Activated naive CD4-positive, alpha-beta T cell (primary cell): ENCODE measurements around the gene TTLL3.
"Not testable (repeated sequence)": the region's sequence is repeated elsewhere in the genome, so short reads cannot be mapped to it uniquely, and the experiment has no call there.

ENCODE experiments used
- DNase-seq, 4 experiments: peaks; one replicate each; lab custom pipeline; 2025; lab: John Stamatoyannopoulos, UW

Gene TTLL3, protein sequence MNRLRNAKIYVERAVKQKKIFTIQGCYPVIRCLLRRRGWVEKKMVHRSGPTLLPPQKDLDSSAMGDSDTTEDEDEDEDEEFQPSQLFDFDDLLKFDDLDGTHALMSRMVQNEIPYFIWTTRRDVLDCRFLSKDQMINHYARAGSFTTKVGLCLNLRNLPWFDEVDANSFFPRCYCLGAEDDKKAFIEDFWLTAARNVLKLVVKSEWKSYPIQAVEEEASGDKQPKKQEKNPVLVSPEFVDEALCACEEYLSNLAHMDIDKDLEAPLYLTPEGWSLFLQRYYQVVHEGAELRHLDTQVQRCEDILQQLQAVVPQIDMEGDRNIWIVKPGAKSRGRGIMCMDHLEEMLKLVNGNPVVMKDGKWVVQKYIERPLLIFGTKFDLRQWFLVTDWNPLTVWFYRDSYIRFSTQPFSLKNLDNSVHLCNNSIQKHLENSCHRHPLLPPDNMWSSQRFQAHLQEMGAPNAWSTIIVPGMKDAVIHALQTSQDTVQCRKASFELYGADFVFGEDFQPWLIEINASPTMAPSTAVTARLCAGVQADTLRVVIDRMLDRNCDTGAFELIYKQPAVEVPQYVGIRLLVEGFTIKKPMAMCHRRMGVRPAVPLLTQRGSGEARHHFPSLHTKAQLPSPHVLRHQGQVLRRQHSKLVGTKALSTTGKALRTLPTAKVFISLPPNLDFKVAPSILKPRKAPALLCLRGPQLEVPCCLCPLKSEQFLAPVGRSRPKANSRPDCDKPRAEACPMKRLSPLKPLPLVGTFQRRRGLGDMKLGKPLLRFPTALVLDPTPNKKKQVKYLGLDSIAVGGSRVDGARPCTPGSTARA

DNA sequence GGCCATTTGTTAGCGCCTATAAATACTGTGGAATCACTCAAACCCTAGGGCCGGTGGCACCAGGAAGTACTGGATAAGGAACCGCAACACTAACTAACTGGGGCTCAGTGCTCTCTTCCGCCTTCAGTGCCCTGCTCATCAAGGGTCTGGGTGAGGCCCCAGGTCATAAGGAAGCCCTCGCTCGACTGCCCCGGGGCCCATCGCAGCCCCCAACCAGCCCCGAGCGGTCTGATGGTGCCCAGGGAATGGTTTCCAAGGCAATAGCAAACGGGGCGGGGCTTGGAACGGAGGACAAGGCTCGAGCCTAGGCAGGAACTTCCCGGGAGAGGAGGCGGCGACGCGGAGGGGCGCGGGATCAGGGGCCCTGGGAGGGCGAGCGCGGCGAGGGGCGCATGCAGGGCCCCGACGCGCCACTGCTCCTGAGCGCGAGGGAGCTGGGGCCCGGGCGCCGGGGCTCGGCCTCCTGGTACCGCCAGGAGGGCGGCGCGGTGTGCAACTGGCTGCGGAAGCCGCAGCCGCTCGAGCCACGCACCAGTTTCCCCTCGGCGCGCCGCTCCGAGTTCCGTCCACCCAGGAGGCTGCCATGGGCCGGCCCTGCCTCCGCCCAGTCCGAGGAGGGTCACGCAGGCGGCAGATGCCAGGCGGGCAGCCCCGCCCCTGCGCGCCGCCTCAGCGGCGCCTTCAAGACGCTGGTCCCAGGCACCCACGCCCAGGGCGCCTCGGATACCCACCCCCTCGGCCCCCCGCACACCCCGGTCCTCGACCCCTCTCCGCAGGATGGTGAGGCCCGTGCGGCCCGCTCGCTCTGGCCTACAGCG lies at the start of gene TTLL3:
Gene TTLL3 (plus strand): TSS at position 648 of the 818 bp plus-strand sequence. CDS start 400 bp downstream, outside the sequence.
- peak in 2 of 4 experiments; percentile 38 to 49 for DNase-seq

DNA sequence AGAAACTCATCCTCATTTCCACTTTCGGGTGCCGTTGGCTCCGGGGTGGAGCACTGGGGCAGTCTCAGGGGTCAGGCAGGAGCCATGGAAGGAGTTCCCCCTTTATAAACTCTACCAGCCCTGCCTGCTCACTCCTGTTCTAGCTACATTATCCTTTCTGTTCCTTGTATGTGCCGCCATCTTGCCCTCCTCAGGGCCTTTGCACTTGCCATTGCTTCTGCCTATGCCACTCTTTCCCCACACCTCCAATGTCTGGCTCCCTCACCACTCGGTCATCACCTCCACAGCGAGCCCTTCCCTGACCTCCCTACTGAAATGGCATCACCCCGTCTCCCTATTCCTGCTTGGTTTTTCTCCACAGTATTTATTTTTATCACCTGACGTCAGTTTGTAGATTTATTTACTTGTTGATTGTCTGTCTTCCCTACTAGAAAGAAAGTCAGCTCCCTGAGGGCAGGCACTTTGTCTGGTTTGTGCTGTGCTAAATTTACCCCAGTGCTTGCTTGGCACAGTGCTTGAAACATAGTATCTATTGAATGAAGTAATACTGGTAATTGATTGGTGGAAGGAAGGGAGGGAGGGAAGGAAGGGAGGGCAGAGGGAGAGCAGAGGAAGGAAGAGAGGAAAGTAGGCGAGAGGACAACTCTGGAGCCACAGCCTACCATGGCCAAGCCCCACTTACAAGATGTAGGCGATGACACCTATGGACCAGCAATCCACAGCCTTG lies 49.1 kb upstream of the TTLL3 start:
- no peak for DNase-seq

DNA sequence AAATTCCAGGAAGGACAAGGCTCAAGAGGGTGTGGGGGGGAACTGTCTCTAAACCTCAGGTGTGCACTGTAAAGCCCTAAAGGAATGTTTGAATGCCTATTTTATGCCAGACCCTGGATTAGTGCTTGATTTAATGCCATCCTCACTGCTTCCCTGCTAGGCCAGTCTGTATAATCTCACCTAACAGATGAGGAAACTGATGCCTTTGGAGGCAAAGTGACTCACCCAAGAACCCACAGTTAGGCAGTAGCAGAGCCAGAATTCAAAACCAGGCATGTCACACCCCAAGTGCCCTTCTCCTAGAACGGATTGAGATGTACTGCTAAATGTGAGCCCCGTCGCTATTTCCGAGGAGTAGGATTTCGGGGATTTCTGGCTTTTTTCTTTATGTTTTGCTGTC lies 48.1 kb upstream of the TTLL3 start:
- DNase-seq: no peak

DNA sequence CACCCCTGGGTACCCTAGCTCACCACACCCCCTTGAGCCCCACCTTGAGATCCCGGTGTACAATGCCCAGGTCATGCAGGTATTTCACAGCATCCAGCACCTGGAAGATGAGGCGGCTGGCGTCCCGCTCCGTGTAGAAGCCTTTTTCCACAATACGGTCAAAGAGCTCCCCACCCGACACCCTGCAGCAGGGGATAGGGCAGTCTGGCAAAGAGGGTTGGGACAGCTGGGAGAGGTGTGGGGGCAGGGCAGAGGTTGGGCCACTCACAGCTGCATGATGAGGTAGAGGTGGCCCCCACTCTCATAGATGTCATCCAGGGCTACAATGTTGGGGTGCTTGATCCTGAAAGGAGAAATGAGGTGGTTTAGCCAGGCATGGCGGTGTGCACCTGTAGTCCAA lies 47.2 kb upstream of the TTLL3 start:
- DNase-seq: no peak

DNA sequence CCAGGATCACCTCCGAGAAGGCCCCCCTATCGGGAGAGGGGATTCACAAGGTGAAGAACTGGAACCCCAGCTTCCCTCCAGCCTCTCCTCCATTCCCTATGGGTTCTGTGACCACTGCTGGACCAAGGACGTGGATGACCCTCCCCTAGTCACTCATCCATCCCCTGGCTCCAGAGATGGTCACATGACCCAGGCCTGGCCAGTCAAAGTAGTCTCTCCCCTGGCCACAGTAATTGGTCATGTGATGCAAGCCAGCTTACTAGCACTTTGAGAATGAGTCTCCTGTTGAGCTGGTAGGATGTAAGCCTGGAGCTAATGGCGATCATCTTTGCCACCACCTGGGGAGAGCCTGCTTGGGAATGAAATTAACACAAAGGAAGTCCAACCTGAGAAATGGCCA lies 44.2 kb upstream of the TTLL3 start:
- DNase-seq: no peak

DNA sequence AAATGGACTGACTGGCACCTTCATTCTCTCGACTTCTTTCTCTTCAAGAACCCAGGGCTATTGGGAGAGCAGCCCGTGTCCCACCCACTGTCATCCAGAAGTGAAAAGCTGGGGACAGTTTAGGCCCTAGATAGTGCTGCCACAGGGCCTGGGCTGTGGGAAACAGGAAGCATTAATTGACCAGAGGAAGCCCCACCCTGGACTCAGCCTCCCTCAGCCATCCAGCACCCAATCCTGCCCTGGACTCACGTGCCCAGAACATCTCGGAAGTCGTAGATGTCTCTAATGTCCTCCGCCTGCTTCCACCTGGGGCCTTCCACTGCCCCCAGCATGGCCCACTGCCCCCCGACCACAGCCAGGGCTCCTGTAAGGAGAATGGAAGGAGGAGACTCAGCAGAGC lies 42.6 kb upstream of the TTLL3 start:
- DNase-seq: no peak

DNA sequence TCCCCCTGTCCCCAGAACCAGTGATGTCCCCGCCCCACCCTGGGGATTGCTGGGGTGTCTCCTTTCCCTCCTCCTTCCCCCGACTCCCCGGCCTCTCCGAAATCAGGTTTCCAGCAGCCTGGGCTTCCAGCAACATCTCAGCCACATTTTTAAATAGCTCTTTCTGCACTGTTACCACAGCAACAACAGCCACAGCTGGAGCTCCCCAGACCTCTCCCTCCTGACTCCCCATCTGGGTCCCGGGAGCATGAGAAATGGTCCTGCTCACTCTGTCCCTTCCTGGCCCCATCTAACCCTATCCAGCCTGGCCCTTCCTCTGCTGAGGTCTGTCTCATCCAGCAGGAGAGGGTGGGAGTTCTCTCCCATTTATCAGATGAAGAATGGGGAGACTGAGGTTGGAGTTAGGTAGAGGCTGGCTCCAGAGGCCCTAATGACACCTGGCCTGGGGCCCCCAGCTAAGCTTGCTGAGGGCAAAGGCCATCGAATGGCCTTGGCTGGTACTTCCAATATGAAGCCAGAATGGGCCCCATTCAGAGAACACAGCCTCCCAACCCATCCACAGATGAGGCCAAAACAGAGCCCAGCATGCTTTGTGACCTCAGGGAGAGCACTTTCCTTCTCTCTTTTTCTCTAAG lies 41.8 kb upstream of the TTLL3 start:
- no peak for DNase-seq

DNA sequence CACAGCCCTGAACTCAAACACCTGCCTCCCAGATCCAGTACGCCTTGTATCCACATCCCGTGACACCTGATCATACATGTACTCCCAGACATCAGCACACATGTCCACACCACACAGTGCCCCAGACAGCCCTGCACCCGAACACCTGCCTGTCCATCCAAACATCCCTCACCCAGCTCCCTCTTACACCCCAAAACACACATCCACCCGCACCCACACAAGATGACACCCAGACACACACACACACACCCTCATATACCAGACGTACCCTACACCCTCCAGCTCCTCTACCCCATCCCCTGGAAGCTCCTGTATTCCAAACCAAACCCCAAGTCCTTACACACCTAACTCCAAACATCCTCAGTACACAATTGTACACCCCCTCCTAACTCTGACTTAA lies 41.0 kb upstream of the TTLL3 start:
- DNase-seq: no peak

DNA sequence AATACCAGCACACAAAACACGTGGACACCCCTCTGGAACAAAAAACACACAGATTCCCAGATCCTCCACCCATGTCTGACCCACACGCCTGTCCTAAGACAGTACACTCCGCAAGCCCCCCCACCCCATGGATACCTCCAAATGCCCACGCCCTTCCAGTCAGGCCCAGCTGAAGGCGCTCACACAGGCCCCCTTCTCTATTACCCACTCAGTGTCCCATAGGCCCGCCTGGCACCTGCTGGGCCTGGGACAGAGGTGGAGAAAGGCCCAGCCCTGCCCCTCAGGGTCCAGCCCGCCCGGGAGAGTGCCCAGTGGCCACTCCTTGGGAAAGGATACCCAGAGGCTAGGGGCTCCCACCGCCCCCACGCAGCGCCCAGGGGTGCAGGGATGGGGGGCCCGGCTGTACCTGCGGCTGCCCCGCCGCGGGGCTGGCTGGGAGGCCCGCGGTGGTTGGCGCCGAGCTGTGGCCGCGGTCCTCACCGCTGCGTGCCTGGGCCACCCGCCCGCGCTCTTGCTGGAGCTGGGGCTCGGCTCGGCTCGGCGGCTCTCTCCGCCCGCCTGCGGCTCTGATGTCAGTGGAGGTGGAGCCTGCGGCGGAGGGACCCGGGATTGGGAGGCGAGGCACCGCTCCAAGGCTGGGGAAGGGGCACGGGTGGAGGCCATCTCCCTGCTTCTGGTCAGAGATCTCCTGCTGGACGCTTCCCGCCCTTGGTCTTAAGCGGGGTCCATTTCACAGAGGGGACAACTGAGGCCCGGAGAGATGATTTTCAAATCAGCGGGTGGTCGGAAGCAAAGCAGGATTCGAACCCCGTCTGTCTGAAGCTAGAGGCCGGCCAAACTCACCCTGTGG lies 40.4 kb upstream of the TTLL3 start, which contains the start of gene CAMK1:
Gene CAMK1 (minus strand): TSS at position 522 of the 850 bp plus-strand sequence. CDS start 2,198 bp downstream, outside the sequence.
- peak; percentile 8 to 44 (median 19) for DNase-seq

DNA sequence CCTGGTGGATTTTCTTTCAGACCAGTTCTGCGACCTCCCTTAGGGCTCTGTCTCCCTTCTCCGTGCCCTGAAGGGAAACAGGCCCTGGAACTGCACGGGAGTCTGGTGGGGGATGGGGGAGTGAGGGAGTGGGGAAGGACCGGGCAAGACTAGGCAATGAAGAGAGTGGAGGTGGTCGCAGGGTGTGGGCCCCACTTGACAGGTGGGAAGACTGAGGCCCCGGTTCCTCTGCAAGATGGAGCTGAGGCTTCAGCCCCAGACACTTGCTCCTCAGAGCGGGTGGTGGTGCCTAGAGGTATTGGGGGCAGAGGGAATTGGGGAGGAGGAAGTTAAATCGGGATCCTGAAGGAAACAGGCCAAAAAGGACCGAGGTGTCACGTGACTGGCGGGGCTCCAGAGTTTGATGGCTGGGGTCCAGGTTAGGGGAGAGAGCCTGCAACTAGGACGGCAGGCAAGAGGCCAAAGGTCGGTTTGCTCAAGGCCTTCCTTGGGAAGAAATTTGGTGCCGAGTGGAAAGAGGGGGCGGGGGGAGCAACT lies 39.7 kb upstream of the TTLL3 start:
- no peak for DNase-seq

DNA sequence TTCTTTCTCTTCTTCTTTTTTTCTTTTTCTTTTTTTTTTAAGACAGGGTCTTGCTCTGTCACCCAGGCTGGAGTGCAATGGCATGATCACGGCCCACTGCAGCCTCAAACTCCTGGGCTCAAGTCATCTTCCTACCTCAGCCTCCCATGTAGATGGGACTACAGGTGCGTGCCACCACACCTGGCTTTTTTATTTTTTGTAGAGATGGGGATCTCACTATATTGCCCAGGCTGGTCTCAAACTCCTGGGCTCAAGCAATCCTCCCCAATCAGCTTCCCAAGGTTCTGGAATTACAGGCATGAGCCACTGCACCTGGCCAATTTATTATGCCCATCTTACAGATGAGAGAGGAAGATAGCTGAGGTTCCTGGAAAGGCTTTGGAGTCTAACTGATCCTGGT lies 39.1 kb upstream of the TTLL3 start:
- DNase-seq: not testable (repeated sequence)

DNA sequence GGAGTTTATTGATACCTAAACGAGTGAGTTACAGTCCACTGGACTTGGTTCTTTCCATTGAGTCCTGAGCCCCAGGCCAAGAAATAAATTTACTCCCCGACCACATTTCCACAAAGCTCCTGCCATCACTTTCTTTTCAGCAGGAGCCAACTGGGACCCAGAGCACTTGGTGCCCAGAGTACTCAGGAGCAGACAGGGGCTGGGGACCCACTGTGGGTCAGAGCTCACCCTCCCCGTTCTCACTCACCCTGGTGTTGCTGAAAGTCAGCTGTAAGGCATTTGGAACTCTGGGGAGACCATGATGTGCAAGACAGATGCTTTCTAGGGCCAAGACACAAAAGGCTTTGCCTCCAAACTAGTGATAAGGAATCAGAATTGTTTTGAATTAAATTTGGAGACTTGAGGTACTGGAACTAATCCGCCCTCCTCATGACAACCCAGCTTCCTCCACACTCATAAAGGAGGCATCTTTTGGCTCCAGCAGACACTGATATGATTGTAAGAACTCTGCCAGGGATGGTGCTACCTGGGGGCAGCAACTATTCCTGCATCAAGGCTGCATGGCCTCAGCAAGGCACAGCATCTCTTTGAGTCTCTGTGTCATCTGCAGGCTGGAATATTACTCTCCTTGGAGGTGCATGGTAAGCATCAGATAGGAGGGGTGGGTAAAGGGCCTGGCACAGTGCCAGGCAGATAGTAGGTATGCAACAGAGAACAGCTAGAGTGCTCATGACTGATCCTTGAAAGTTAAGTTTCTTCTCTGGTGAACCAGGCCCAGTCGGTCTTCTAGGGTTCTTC lies 33.0 kb upstream of the TTLL3 start:
- no peak for DNase-seq

DNA sequence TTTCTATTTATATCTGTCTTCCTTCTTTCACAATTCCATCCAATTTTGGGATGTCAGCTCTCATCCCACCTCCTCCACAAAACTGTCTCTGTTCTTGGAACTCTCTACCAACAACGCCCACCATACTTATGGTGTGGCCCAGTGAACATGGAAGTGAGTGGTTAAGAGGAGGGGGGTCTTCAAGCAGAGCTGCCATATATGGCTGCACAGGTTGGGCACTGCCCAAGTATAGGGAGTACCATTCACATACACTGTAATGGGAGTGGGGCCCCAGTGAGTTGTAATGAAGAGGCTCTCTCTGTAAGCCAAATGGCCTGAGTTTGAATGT lies 32.4 kb upstream of the TTLL3 start:
- no peak for DNase-seq

DNA sequence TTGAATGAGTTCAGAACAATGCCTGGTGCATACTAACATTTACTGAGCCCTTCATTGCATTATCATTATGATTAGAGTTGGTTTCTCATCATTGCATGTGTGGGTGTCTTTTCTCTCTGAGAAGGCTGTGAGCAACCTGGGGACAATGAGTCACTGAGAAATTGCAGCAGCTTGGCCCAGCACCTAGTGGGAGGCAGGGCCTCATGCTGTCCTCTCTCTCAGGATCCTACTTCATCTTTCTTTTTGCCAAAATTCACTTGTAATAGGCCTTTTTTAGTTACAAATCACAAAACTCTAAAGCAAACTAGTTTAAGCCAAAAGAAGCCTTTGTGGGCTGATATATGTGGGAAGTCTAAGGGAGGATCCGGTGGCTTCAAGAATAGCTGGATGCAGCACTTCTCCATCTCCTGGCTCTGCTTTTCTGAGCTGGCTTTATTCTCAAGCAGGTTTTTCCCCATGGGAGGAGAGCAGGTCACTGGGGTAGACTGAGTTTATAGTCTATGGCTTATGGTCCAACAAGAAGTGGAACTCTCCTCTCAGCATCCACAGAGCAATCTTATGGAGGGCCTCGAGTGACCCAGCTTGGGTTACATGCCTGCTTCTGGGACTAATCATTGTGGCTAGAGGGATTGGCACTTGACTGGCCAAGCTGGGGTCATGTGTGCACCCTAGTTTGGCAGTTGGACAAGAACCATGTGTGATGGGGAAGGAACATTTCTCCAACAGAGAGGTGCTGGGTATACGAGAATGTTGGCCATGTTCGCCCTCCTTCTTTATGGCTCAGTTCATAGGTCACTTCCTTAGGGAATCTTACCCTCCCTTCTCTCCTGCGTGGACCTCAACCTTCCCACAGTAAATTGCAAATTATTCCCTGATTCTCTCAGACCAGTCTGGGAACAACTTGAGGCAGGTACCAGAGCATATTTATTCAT lies 31.7 kb upstream of the TTLL3 start:
- no peak for DNase-seq

DNA sequence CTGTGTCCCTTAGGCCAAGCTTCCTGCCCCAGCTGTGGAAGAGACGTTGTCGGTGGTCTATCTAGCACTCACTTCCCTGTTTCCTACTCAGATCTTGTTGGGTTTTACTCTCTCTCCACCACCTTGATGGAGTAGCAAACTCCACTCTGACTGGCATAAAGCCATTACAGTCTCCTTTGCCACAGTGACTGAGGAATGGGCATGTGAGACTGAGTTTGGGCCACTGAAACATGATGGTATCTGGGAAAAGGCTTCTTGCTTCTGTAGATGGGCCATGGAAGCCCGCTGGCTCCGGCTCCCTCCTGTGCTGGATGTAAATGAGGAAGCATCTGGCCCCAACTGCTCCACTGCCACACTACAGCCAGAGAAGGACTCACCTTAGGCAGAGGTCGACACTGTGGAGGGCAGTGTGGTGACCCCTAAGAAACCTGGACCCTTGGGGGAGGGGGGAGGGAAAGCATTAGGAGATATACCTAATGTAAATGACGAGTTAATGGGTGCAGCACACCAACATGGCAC lies 30.9 kb upstream of the TTLL3 start:
- DNase-seq: no peak

DNA sequence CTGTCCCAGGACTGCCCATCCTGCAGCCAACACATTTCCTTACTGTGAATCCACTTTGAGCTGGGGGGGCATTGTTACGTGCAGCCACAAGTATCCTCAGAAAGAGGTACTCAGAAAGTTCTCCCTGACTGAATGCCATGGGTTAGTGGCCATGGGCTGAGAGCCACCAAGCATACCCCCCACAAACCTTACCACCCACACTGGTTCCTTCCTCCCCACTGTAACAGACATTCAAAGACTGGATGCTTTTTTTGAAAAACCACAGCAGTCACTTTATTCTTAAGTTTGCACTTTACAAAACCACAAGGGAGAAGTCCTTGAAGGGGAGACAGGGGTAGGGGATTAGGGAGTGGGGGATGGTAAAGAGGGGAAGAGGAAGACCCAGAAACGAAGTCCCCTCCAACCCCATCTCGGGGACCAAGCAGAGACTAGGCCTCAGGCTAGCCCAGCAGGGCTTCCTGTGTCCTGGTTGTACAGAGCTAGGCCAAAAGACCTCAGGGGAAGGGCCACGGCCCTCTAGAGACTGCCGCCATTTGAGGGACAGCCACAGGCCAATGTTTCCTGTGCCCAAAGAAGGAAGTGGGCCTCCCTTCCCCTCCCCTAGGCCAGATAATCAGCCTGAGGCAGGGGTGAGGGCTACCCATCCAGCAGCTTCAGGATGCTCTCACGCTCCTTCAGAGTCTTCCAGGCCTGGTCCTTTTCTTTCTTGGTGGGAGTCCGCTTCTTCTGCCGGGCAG lies 30.2 kb upstream of the TTLL3 start:
- DNase-seq: no peak

DNA sequence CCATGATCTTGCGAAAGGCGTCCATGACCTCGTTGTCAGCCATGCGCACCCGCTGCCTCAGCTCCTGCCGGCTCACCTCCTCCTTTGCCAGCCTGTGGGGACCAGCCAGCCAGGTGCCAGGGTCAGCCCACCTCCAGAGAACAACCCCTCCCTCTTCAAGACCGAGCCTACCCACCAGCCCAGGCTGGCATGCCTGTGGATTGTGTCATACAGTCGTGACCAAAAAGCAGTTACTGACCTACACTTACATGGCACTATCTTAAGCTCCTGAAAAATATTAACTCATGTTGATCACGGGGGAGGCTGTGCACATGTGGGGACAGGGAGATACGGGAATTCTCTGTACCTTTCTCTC lies 29.6 kb upstream of the TTLL3 start:
- DNase-seq: no peak
